HEK293 (cell line): ENCODE measurements around the gene TEPSIN.

Source experiments
- CTCF ChIA-PET: fragments of 350-600 bp; formaldehyde crosslinking; extraction: SDS; loops from one replicate; lab custom pipeline; 2021; ENCODE audit warnings: antibody characterized with exemption; lab: Yijun Ruan, JAX
- POLR2A ChIA-PET: fragments of 300-600 bp; formaldehyde crosslinking; extraction: SDS; loops from one replicate; lab custom pipeline; 2020; ENCODE audit warnings: antibody characterized with exemption, inconsistent platforms; lab: Yijun Ruan, JAX
- H3K27ac ChIP-seq: fragments of 200-500 bp; sonication (Bioruptor generic); 2 replicates; pipeline ENCODE4 v1.5.1; 2014; ENCODE audit warnings: low read depth, low read length, control low read depth, inconsistent platforms; ENCODE audit errors: extremely low read depth
- H3K36me3 ChIP-seq, 2 experiments: fragments of 200-500 bp in 1 of 2; sonication (Bioruptor generic) in 1 of 2; 1 replicate in 1 of 2; 2 replicates in 1 of 2; pipeline ENCODE4 v1.5.1; 2014 to 2017; ENCODE audit warnings: inconsistent platforms in 2 of 2, low read length in 2 of 2; ENCODE audit not compliant: control insufficient read depth in 2 of 2, insufficient read depth in 1 of 2
- H3K4me1 ChIP-seq: fragments of 200-500 bp; sonication (Bioruptor generic); 2 replicates; pipeline ENCODE4 v1.5.1; 2014; ENCODE audit warnings: mild to moderate bottlenecking, low read length, inconsistent platforms; ENCODE audit not compliant: control insufficient read depth, insufficient read depth
- H3K4me3 ChIP-seq: 2 replicates; pipeline ENCODE4 v1.5.1; 2011; ENCODE audit warnings: low read depth, mild to moderate bottlenecking, control low read depth, low read length, moderate library complexity
- H3K9me3 ChIP-seq: fragments of 200-500 bp; sonication (Bioruptor generic); 2 replicates; pipeline ENCODE4 v1.5.1; 2014; ENCODE audit warnings: low read depth, low read length, inconsistent platforms; ENCODE audit not compliant: control insufficient read depth, insufficient read depth
- AEBP2 ChIP-seq: fragments of 450-650 bp; formaldehyde crosslinking; IDR thresholded peaks from 2 replicates; pipeline ENCODE4 v1.5.1; 2016; ENCODE audit warnings: missing biosample characterization, missing genetic modification characterization, borderline replicate concordance
- FEZF1 ChIP-seq: fragments of 450-650 bp; formaldehyde crosslinking; IDR thresholded peaks from 2 replicates; pipeline ENCODE4 v1.5.1; 2016; ENCODE audit warnings: missing biosample characterization, missing genetic modification characterization
- GFI1B ChIP-seq: fragments of 450-650 bp; formaldehyde crosslinking; IDR thresholded peaks from 2 replicates; pipeline ENCODE4 v1.5.1; 2016; ENCODE audit warnings: missing biosample characterization, missing genetic modification characterization
- GLI2 ChIP-seq: fragments of 450-650 bp; formaldehyde crosslinking; IDR thresholded peaks from 2 replicates; pipeline ENCODE4; 2017; ENCODE audit warnings: missing biosample characterization, missing genetic modification characterization, low read depth, borderline replicate concordance
- HIC1 ChIP-seq: fragments of 450-650 bp; formaldehyde crosslinking; IDR thresholded peaks from 2 replicates; pipeline ENCODE4 v1.5.1; 2016; ENCODE audit warnings: missing biosample characterization, missing genetic modification characterization
- KLF7 ChIP-seq: fragments of 450-650 bp; formaldehyde crosslinking; IDR thresholded peaks from 2 replicates; pipeline ENCODE4 v1.5.1; 2016; ENCODE audit warnings: missing biosample characterization, missing genetic modification characterization, borderline replicate concordance
- KLF8 ChIP-seq: fragments of 450-650 bp; formaldehyde crosslinking; IDR thresholded peaks from 2 replicates; pipeline ENCODE4 v1.5.1; 2016; ENCODE audit warnings: missing biosample characterization, missing genetic modification characterization
- KLF9 ChIP-seq: fragments of 450-650 bp; formaldehyde crosslinking; IDR thresholded peaks from 2 replicates; pipeline ENCODE4 v1.5.1; 2016; ENCODE audit warnings: missing biosample characterization, missing genetic modification characterization, low read depth
- MZF1 ChIP-seq: fragments of 450-650 bp; formaldehyde crosslinking; IDR thresholded peaks from 2 replicates; pipeline ENCODE4 v1.5.1; 2017; ENCODE audit warnings: missing biosample characterization, missing genetic modification characterization, borderline replicate concordance
- REPIN1 ChIP-seq: fragments of 450-650 bp; formaldehyde crosslinking; IDR thresholded peaks from 2 replicates; pipeline ENCODE4 v1.5.1; 2017; ENCODE audit warnings: missing biosample characterization, missing genetic modification characterization, low read depth
- SCRT2 ChIP-seq: fragments of 450-650 bp; formaldehyde crosslinking; IDR thresholded peaks from 2 replicates; pipeline ENCODE4 v1.5.1; 2016; ENCODE audit warnings: missing biosample characterization, missing genetic modification characterization
- ZBTB20 ChIP-seq: fragments of 450-650 bp; formaldehyde crosslinking; IDR thresholded peaks from 2 replicates; pipeline ENCODE4 v1.5.1; 2016; ENCODE audit warnings: missing biosample characterization, missing genetic modification characterization
- ZBTB48 ChIP-seq: fragments of 450-650 bp; formaldehyde crosslinking; IDR thresholded peaks from 2 replicates; pipeline ENCODE4 v1.5.1; 2016; ENCODE audit warnings: missing biosample characterization, missing genetic modification characterization
- ZNF138 ChIP-seq: fragments of 450-650 bp; formaldehyde crosslinking; IDR thresholded peaks from 2 replicates; pipeline ENCODE4 v1.5.1; 2016; ENCODE audit warnings: missing biosample characterization, missing genetic modification characterization, borderline replicate concordance
- ZNF175 ChIP-seq: fragments of 450-650 bp; formaldehyde crosslinking; IDR thresholded peaks from 2 replicates; pipeline ENCODE4 v1.5.1; 2016; ENCODE audit warnings: missing biosample characterization, missing genetic modification characterization
- ZNF341 ChIP-seq: fragments of 450-650 bp; formaldehyde crosslinking; IDR thresholded peaks from 2 replicates; pipeline ENCODE4; 2016; ENCODE audit warnings: low read depth, missing biosample characterization, missing genetic modification characterization
- ZNF391 ChIP-seq: fragments of 450-650 bp; formaldehyde crosslinking; IDR thresholded peaks from 2 replicates; pipeline ENCODE4 v1.5.1; 2016; ENCODE audit warnings: low read depth, missing biosample characterization, missing genetic modification characterization, borderline replicate concordance
- ZNF394 ChIP-seq: fragments of 450-650 bp; formaldehyde crosslinking; IDR thresholded peaks from 2 replicates; pipeline ENCODE4 v1.5.1; 2016; ENCODE audit warnings: missing biosample characterization, missing genetic modification characterization, mild to moderate bottlenecking, moderate library complexity, borderline replicate concordance
- ZNF48 ChIP-seq: fragments of 450-650 bp; formaldehyde crosslinking; IDR thresholded peaks from 2 replicates; pipeline ENCODE4 v1.5.1; 2016; ENCODE audit warnings: missing biosample characterization, missing genetic modification characterization
- ZNF514 ChIP-seq: fragments of 450-650 bp; formaldehyde crosslinking; IDR thresholded peaks from 2 replicates; pipeline ENCODE4 v1.5.1; 2016; ENCODE audit warnings: missing biosample characterization, missing genetic modification characterization
- ZNF549 ChIP-seq: fragments of 450-650 bp; IDR thresholded peaks from 2 replicates; pipeline ENCODE4 v1.5.1; 2018; ENCODE audit warnings: missing biosample characterization, missing genetic modification characterization, mild to moderate bottlenecking, inconsistent platforms, moderate library complexity
- ZNF555 ChIP-seq: fragments of 450-650 bp; formaldehyde crosslinking; conservative IDR thresholded peaks from 2 replicates; pipeline ENCODE4 v1.5.1; 2017; ENCODE audit warnings: missing biosample characterization, mild to moderate bottlenecking, missing genetic modification characterization, inconsistent platforms
- ZNF580 ChIP-seq: fragments of 450-650 bp; formaldehyde crosslinking; IDR thresholded peaks from 2 replicates; pipeline ENCODE4 v1.5.1; 2016; ENCODE audit warnings: missing biosample characterization, missing genetic modification characterization
- ZNF596 ChIP-seq: fragments of 450-650 bp; IDR thresholded peaks from 2 replicates; pipeline ENCODE4 v1.5.0; 2018; ENCODE audit warnings: missing biosample characterization, mild to moderate bottlenecking, missing genetic modification characterization, moderate library complexity
- ZNF600 ChIP-seq: fragments of 450-650 bp; formaldehyde crosslinking; IDR thresholded peaks from 2 replicates; pipeline ENCODE4 v1.5.1; 2016; ENCODE audit warnings: missing biosample characterization, missing genetic modification characterization
- ZNF624 ChIP-seq: fragments of 450-650 bp; formaldehyde crosslinking; IDR thresholded peaks from 2 replicates; pipeline ENCODE4 v1.5.1; 2017; ENCODE audit warnings: missing biosample characterization, missing genetic modification characterization
- ZNF76 ChIP-seq: fragments of 450-650 bp; formaldehyde crosslinking; IDR thresholded peaks from 2 replicates; pipeline ENCODE4; 2016; ENCODE audit warnings: low read depth, missing biosample characterization, missing genetic modification characterization, borderline replicate concordance
- ZNF785 ChIP-seq: fragments of 450-650 bp; formaldehyde crosslinking; IDR thresholded peaks from 2 replicates; pipeline ENCODE4 v1.5.1; 2016; ENCODE audit warnings: missing biosample characterization, missing genetic modification characterization
- ZNF791 ChIP-seq: fragments of 450-650 bp; formaldehyde crosslinking; IDR thresholded peaks from 2 replicates; pipeline ENCODE4 v1.5.1; 2016; ENCODE audit warnings: missing biosample characterization, missing genetic modification characterization

TEPSIN gene

GRCh38 chr17:81285179-81285878 is 46.5 kb upstream of the TEPSIN start:
- CTCF ChIA-PET: interaction anchor here (0.6 kb wide), 1 partner anchor 34 kb away, joined by 3 read pairs; no protein-coding TSS in a partner anchor
- POLR2A ChIA-PET: no interaction called here
- H3K4me3 ChIP-seq: no peak overlapping the region
- no peak overlapping the region for H3K27ac ChIP-seq
- H3K36me3 ChIP-seq: peaks cover 5 to 80% of the 10 kb centered on the region in 2 experiments; a peak in 2 of 3 replicates
- no peaks in the 10 kb centered on the region for H3K9me3 ChIP-seq
- no peak for TF ChIP-seq ZNF175 (tag by site-specific recombination)
- TF ChIP-seq GFI1B (tag by site-specific recombination): no peak
- TF ChIP-seq FEZF1 (tag by site-specific recombination): no peak
- no peak for TF ChIP-seq ZNF394 (tag by site-specific recombination)
- no peak for TF ChIP-seq AEBP2 (tag by site-specific recombination)
- TF ChIP-seq ZNF341: no peak
- no peak for TF ChIP-seq KLF8 (tag by site-specific recombination)
- no peak for TF ChIP-seq ZBTB48 (tag by site-specific recombination)
- TF ChIP-seq ZNF48: no peak
- no peaks in the 10 kb centered on the region for H3K4me1 ChIP-seq

- TF ChIP-seq ZNF624 (tag by site-specific recombination) (no peak), ZNF514 (tag by site-specific recombination) (no peak), MZF1 (no peak), ZNF138 (tag by site-specific recombination) (no peak), ZNF785 (tag by site-specific recombination) (no peak), KLF9 (tag by site-specific recombination) (no peak), GLI2 (tag by site-specific recombination) (no peak), ZNF600 (no peak), SCRT2 (tag by site-specific recombination) (no peak), ZNF76 (tag by site-specific recombination) (no peak), ZNF555 (tag by site-specific recombination) (no peak), ZNF549 (no peak), HIC1 (tag by site-specific recombination) (no peak), ZNF391 (tag by site-specific recombination) (no peak), ZNF580 (no peak), ZNF596 (tag by site-specific recombination) (no peak), REPIN1 (tag by site-specific recombination) (no peak), ZNF791 (tag by site-specific recombination) (no peak), ZBTB20 (no peak), KLF7 (no peak)
- Histone ChIP-seq H3K27ac (no peak overlapping the region), H3K4me3 (no peak overlapping the region), H3K36me3 (peaks cover 0 to 84% of the 10 kb centered on the region in 2 experiments), H3K9me3 (no peaks in the 10 kb centered on the region), H3K4me1 (no peaks in the 10 kb centered on the region)
- POLR2A ChIA-PET: no interaction called here
- CTCF ChIA-PET: no interaction called here
Observed at GRCh38 chr17:81282876-81283275, 44.0 kb upstream of the TEPSIN start.
